GM12801 (cell line): ENCODE results near the gene OSBPL2.

Experiments
- TF ChIP-seq, protein P1 (sequence below): IDR thresholded peaks from one replicate; pipeline ENCODE4 v1.5.1; 2011; ENCODE audit warnings: control low read depth; ENCODE audit not compliant: insufficient read length; ENCODE audit errors: extremely low read depth

Gene OSBPL2

DNA sequence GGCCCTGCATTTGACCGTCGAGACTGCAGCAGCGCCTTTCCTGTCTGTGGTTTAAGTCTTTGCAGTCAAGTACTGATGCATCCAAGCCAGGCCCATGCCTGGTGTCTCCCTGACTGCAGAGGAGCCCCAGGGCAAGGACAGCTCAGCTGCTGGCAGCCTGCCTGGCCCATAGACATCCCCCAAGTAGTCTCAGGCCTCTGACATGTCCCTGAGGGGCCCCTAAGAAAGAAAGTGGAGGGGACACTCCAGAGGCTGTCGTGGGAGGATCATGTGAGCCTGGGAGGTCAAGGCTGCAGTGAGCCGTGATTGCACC lies 36.3 kb upstream of the OSBPL2 start:
- TF ChIP-seq, protein P1, sequence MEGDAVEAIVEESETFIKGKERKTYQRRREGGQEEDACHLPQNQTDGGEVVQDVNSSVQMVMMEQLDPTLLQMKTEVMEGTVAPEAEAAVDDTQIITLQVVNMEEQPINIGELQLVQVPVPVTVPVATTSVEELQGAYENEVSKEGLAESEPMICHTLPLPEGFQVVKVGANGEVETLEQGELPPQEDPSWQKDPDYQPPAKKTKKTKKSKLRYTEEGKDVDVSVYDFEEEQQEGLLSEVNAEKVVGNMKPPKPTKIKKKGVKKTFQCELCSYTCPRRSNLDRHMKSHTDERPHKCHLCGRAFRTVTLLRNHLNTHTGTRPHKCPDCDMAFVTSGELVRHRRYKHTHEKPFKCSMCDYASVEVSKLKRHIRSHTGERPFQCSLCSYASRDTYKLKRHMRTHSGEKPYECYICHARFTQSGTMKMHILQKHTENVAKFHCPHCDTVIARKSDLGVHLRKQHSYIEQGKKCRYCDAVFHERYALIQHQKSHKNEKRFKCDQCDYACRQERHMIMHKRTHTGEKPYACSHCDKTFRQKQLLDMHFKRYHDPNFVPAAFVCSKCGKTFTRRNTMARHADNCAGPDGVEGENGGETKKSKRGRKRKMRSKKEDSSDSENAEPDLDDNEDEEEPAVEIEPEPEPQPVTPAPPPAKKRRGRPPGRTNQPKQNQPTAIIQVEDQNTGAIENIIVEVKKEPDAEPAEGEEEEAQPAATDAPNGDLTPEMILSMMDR = no peak

DNA sequence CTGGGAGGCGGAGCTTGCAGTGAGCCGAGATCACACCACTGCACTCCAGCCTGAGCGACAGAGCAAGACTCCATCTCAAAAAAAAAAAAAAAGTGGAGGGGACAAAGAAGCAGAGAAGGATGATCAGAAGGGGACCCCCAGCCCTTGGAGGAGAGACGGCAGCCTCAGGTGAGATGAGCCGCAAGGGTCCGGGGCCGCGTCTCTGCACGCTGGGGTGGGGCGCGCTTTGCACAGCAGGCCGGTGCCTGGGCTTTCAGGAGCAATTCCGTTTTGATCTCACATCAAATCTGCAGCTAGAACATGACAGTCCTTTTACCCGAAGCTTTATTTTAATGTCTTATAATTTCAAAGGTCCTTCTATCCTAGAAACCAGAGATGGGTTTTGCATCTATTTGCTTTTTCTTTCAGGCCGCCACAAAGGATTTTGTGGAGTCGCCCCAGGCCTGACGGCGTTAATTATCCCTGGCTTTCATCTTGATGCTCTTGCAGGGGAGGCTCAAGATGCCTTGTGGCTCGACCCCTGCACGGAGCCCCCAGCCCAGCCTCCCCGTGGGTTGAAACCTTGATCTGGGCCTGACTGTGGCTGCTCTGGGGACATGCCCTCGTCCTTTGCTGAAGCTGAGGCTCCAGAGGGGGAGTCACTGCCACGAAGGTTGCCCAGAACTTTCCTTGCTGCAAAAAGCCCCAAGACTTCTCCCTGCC lies 35.5 kb upstream of the OSBPL2 start:
- TF ChIP-seq, protein P1 = no peak

DNA sequence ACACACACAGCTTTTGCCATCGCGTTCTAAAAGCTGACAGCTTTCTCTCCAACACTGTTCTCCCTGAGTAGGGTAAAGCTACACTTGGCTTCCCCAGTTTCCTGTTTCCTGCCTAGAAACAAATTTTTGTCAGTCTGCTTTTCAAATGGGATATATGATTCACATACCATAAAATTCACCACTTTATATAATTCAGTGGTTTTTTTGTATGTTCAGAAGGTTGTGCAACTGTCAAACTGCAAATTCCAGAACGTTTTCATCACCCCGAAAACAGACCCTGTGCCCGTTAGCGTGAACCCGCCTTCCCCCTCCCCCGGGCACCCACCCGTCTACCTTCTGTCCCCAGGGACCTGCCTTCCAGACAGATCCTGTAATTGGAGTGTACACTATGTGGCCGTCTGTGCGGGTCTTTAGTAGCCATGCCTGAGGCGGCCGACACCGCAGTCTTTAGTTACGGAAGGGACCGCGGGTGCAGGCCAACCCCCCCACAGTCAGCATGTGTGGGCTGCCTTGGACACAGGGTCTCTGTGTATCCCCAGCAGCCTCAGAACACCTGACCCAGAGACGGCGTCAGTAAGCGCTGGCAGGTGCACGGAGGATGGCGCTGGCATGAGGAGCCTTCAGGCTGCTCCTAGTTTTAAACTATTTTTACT lies 34.8 kb upstream of the OSBPL2 start:
- TF ChIP-seq, protein P1 = no peak

- TF ChIP-seq, protein P1 = no peak
These were observed 32.5 kb upstream of the OSBPL2 start for GRCh38 chr20:62205618-62206387.

DNA sequence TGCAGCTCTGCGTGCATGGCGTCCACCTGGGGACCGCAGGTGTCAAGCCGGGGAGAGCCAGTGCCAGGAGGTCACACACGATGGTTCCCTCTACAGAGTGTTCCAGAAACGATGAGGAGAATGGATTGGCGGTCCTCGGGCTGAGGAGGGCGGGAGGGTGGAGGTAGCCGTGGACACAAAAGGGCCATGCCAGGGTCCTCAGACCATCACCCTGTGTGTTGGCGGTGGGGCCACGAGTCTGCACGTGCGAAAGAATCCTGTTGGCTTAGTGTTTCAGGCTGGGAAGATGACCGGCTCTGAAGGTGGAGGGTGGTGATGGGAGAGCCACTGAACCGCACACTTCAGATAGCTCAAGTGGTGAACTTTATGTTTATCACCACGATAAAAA lies 31.9 kb upstream of the OSBPL2 start:
- TF ChIP-seq, protein P1 = no peak

DNA sequence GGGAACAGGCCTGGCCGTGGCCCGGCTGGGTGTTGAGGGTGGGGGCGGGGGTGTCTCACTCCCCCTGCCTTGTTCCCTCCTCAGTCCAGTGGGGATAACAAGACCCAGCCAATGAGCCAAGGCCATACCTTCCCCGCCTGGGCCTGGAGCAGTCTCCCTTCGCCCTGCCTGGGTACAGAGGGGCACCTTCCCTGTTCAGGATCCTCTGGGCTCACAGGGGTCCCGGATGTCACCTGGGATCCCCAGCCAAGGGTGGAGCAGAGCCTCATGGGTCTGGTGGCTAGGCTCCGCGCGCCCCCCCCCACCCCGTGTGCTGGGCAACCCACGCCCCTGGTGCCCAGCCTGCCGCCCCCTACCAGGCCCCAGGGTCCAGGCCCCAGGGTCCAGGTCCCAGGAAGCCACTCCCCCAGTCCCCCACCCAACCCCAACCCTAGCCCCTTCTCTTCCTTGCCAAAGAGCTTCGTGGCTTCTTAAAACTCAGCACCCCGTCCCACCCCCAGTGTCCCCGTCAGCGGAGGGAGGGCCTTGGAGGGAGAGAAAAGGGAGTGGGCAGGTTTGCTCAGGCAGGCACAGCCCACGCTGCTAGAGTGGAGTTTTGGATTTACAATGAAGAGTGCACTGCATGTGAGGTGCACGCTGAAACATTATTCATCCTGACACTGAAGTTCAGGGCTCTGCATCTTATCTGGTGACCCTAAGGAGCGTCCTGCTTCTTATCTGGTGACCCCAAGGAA lies 30.1 kb upstream of the OSBPL2 start:
- TF ChIP-seq, protein P1 = no peak
